ENCODE data around the gene NPB. TPM values are rescaled to one million over a fixed set of nuclear protein-coding genes. Genes with fewer than 3 reads are reported as not detected.
A peak's percentile ranks its signal among the peaks of the same experiment; 100 is the strongest.

The NPB gene
- polyA plus RNA-seq, 2 donors, result 0.33 to 0.49 TPM

DNA sequence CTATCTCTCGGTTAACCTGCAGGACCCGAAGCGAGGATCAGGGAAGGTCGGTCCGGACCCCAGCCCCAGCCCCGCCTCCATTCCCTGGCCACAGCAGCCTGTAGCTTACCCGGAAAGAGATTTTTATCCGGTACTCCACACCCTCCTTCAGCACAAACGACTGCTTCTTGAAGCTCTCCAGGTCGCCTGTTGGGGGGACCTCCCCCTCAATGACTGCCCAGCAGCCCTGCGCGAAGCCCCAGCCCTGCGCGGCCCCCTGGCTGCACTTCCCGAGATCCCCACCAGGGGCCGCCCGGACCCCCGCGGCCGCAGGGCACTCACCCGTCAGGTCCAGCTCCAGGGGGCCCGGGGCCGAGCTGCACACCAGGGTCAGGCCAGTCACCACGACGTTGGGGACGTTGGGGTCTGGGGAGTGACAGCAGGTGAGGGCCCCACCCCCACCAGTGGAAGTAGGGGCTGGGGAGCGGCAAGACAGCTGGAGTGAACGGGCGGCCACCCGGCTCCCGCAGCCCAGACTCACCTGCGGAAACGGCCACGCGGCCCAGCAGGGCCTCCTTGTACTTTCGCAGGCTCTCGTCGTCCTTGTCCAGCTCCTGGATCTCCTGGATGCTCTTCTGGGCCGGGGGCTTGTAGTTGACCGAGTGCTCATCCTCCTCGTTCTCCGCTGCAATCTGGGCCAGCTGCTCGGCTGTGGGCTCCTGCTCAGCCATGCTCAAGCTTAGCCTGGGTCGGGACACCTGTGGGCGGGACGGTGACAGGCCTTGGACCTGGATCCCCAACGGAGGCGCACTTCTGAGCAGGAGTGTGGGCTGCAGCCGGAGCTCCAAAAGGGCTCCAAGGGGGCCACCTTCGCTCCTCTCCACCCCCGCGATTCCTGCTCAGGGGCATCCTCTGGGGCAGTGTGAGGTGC is 32.6 kb upstream of the NPB start:
- H3K27me3 ChIP-seq (ENCODE audit: control insufficient read depth in 1 of 2, insufficient read depth in 2 of 2, low read length in 2 of 2), result no peaks in the 10 kb centered on the region
- H3K27ac ChIP-seq (ENCODE audit: low read depth in 2 of 2, low read length in 1 of 2), result peak overlapping the region; percentile 98
- 30 to 31% methylated on average over 51 to 52 of the region's 52 CpGs for WGBS, 2 donors
- peaks cover 3 to 26% of the 10 kb centered on the region in 2 donors for H3K4me1 ChIP-seq (ENCODE audit: control insufficient read depth in 2 of 2, insufficient read depth in 2 of 2, low read length in 1 of 2)
- no peaks in the 10 kb centered on the region for H3K9me3 ChIP-seq (ENCODE audit: control insufficient read depth in 2 of 2, insufficient read depth in 1 of 2, low read depth in 1 of 2, low read length in 1 of 2)
- peaks cover 8 to 25% of the 10 kb centered on the region in 2 donors for H3K36me3 ChIP-seq (ENCODE audit: control insufficient read depth in 2 of 2, insufficient read depth in 2 of 2, low read length in 1 of 2)
- peak overlapping the region; percentile 68 to 95 for H3K4me3 ChIP-seq (ENCODE audit: low read depth in 1 of 2, low read length in 2 of 2)

GRCh38 chr17:81870131-81870980 is 31.7 kb upstream of the NPB start:
- Histone ChIP-seq H3K9me3 (ENCODE audit: control insufficient read depth in 2 of 2, insufficient read depth in 1 of 2, low read depth in 1 of 2, low read length in 1 of 2) (no peaks in the 10 kb centered on the region), H3K4me3 (ENCODE audit: low read depth in 1 of 2, low read length in 2 of 2) (peak overlapping the region; percentile 68 to 95)
- 1 to 2% methylated on average over 49 to 65 of the region's 65 CpGs for WGBS, 2 donors

DNA sequence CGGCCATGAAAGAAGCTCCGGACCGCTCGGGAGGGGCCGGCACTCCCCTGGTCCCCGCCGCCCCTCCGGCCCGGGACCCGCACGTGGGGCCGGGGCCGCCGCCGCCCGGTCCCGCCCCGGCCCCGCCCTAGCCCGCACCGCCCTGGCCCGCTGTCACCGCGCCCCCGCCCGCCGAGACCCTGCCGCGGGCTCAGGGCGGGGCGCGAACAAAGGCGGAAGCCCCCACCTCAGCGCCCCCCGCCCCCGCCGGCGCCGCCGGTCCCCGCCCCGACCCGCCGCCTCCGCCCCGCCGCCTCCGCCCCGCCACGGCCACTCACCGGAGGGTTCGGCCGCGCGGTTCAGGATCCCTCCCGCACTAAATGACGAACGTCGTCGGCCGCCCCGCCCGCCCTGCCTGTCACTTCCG is 31.1 kb upstream of the NPB start, which contains the start of gene ARHGDIA:
Gene ARHGDIA, minus strand, starts transcription at position 357 of the 406 bp plus-strand sequence. CDS start 1,407 bp downstream, outside the sequence.
- no peaks in the 10 kb centered on the region for H3K9me3 ChIP-seq (ENCODE audit: control insufficient read depth in 2 of 2, insufficient read depth in 1 of 2, low read depth in 1 of 2, low read length in 1 of 2)
- H3K36me3 ChIP-seq (ENCODE audit: control insufficient read depth in 2 of 2, insufficient read depth in 2 of 2, low read length in 1 of 2), result peaks cover 8 to 23% of the 10 kb centered on the region in 2 donors
- peaks cover 3 to 20% of the 10 kb centered on the region in 2 donors for H3K4me1 ChIP-seq (ENCODE audit: control insufficient read depth in 2 of 2, insufficient read depth in 2 of 2, low read length in 1 of 2)
- 0 to 2% methylated on average over 32 to 64 of the region's 64 CpGs for WGBS, 2 donors
- no peaks in the 10 kb centered on the region for H3K27me3 ChIP-seq (ENCODE audit: control insufficient read depth in 1 of 2, insufficient read depth in 2 of 2, low read length in 2 of 2)
- H3K4me3 ChIP-seq (ENCODE audit: low read depth in 1 of 2, low read length in 2 of 2), result peak within 1 kb of the TSS; percentile 81 to 95
- peak within 1 kb of the TSS; percentile 98 for H3K27ac ChIP-seq (ENCODE audit: low read depth in 2 of 2, low read length in 1 of 2)

More at GRCh38 chr17:81870131-81870980, 31.7 kb upstream of the NPB start:
- Histone ChIP-seq H3K27me3 (ENCODE audit: control insufficient read depth in 1 of 2, insufficient read depth in 2 of 2, low read length in 2 of 2) (no peaks in the 10 kb centered on the region), H3K27ac (ENCODE audit: low read depth in 2 of 2, low read length in 1 of 2) (peak overlapping the region; percentile 98), H3K36me3 (ENCODE audit: control insufficient read depth in 2 of 2, insufficient read depth in 2 of 2, low read length in 1 of 2) (peaks cover 8 to 23% of the 10 kb centered on the region in 2 donors), H3K4me1 (ENCODE audit: control insufficient read depth in 2 of 2, insufficient read depth in 2 of 2, low read length in 1 of 2) (peaks cover 3 to 25% of the 10 kb centered on the region in 2 donors)

DNA sequence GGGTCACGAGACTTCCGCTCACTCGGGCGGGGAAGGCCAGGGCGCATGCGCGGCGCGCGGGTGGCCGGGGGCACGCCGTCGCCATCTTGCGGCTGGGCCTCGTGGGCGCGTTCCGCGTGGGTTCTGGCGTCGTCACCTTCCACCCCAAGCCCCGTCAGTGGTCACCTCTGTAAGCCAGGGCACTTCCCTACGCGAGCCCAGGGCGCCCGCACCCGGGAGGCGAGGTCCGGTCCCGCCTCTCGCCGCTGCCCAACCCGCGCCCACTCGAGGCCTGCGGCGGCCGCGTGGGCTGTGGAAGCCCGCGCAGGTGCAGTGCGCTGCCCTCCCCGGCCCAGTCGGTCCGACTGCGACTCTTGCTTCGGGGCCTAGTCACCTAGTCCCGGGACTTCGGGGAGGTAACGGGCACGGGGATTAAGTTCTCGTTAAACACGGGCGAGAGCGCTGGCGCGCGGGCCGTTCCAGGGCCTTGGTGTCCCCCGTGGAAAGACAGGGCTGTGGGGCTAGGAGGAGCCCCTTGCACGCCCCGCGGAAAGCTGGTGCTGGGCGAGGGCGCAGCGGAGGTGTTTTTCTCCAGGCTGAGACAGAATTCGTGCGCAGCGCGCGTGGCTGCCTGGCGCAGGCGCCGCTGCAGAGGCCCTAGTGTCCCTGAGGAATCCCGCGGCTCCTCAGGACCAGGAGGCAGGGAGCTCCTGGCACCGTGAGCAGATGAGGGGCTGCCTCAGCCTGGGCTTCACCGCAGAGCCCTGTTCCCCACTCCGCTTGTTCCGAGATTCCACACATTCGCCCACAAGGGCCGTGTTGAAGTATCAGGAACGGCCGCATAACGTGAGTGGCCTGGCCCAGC is 30.4 kb upstream of the NPB start:
- Histone ChIP-seq H3K27me3 (ENCODE audit: control insufficient read depth in 1 of 2, insufficient read depth in 2 of 2, low read length in 2 of 2) (no peaks in the 10 kb centered on the region), H3K9me3 (ENCODE audit: control insufficient read depth in 2 of 2, insufficient read depth in 1 of 2, low read depth in 1 of 2, low read length in 1 of 2) (no peaks in the 10 kb centered on the region), H3K36me3 (ENCODE audit: control insufficient read depth in 2 of 2, insufficient read depth in 2 of 2, low read length in 1 of 2) (peaks cover 8 to 21% of the 10 kb centered on the region in 2 donors), H3K4me3 (ENCODE audit: low read depth in 1 of 2, low read length in 2 of 2) (peak overlapping the region; percentile 81 to 95), H3K4me1 (ENCODE audit: control insufficient read depth in 2 of 2, insufficient read depth in 2 of 2, low read length in 1 of 2) (peaks cover 3 to 19% of the 10 kb centered on the region in 2 donors), H3K27ac (ENCODE audit: low read depth in 2 of 2, low read length in 1 of 2) (peak overlapping the region; percentile 98)
- WGBS, 2 donors, result 0 to 1% methylated on average over 64 to 86 of the region's 86 CpGs

DNA sequence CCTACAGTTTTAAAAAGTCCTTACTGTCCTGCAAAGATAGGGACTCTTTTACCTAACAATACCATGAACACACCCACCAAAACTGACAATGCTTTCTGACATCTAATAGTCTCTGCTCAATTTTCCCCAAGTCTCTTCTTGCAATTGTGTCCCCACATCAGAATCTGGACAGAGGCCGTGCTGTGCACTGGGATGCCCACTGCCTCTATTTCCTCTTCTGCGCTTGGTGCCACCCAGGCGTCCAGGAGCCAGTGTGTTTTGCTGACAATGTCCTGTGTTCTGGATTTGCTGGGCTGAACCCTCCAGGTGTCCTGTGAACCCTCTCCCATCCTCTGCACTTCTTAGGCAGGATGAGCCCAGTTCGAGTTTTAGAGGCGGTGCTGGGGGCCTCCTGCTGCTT is 24.5 kb upstream of the NPB start:
- WGBS, 2 donors, result 95 to 97% methylated on average over 5 of the region's 5 CpGs
- peaks cover 0 to 2% of the 10 kb centered on the region in 2 donors for H3K4me1 ChIP-seq (ENCODE audit: control insufficient read depth in 2 of 2, insufficient read depth in 2 of 2, low read length in 1 of 2)
- H3K9me3 ChIP-seq (ENCODE audit: control insufficient read depth in 2 of 2, insufficient read depth in 1 of 2, low read depth in 1 of 2, low read length in 1 of 2), result no peaks in the 10 kb centered on the region
- no peaks in the 10 kb centered on the region for H3K27me3 ChIP-seq (ENCODE audit: control insufficient read depth in 1 of 2, insufficient read depth in 2 of 2, low read length in 2 of 2)
- H3K27ac ChIP-seq (ENCODE audit: low read depth in 2 of 2, low read length in 1 of 2), result no peak overlapping the region
- H3K36me3 ChIP-seq (ENCODE audit: control insufficient read depth in 2 of 2, insufficient read depth in 2 of 2, low read length in 1 of 2), result peaks cover 0 to 2% of the 10 kb centered on the region in 2 donors
- H3K4me3 ChIP-seq (ENCODE audit: low read depth in 1 of 2, low read length in 2 of 2), result no peak overlapping the region

- Histone ChIP-seq H3K4me3 (ENCODE audit: low read depth in 1 of 2, low read length in 2 of 2) (no peak overlapping the region), H3K36me3 (ENCODE audit: control insufficient read depth in 2 of 2, insufficient read depth in 2 of 2, low read length in 1 of 2) (peaks cover 0 to 2% of the 10 kb centered on the region in 2 donors), H3K27me3 (ENCODE audit: control insufficient read depth in 1 of 2, insufficient read depth in 2 of 2, low read length in 2 of 2) (no peaks in the 10 kb centered on the region), H3K4me1 (ENCODE audit: control insufficient read depth in 2 of 2, insufficient read depth in 2 of 2, low read length in 1 of 2) (no peaks in the 10 kb centered on the region), H3K27ac (ENCODE audit: low read depth in 2 of 2, low read length in 1 of 2) (no peak overlapping the region), H3K9me3 (ENCODE audit: control insufficient read depth in 2 of 2, insufficient read depth in 1 of 2, low read depth in 1 of 2, low read length in 1 of 2) (no peaks in the 10 kb centered on the region)
- WGBS, 2 donors, result 77 to 89% methylated on average over 3 of the region's 3 CpGs
Observed at GRCh38 chr17:81878294-81878693, 23.7 kb upstream of the NPB start.

- Histone ChIP-seq H3K4me1 (ENCODE audit: control insufficient read depth in 2 of 2, insufficient read depth in 2 of 2, low read length in 1 of 2) (no peaks in the 10 kb centered on the region), H3K27ac (ENCODE audit: low read depth in 2 of 2, low read length in 1 of 2) (peak overlapping the region; percentile 82 to 93), H3K36me3 (ENCODE audit: control insufficient read depth in 2 of 2, insufficient read depth in 2 of 2, low read length in 1 of 2) (peaks cover 0 to 3% of the 10 kb centered on the region in 2 donors), H3K27me3 (ENCODE audit: control insufficient read depth in 1 of 2, insufficient read depth in 2 of 2, low read length in 2 of 2) (no peaks in the 10 kb centered on the region), H3K4me3 (ENCODE audit: low read depth in 1 of 2, low read length in 2 of 2) (no peak overlapping the region), H3K9me3 (ENCODE audit: control insufficient read depth in 2 of 2, insufficient read depth in 1 of 2, low read depth in 1 of 2, low read length in 1 of 2) (no peaks in the 10 kb centered on the region)
- 72 to 77% methylated on average over 5 of the region's 5 CpGs for WGBS, 2 donors
Observed at GRCh38 chr17:81879121-81879520, 22.9 kb upstream of the NPB start.

DNA sequence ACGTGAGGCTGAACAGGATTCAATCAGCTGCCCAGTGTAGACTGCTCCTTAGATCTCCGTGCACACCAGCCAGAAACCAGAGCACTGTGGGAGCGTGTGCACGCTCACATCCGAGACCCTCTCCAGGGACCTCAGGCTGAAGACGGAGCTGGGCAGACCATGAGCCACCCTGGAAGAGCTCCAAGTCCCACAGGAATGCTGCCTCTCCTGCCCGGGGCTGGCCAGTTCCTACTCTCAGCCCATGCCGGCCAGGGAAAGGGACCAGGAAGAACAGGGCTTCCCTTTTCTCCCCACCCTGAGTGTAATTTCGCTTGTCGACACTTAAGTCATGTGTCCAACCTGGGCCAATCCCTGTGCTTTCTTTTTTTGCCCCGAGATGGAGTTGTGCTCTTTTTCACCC is 17.5 kb upstream of the NPB start:
- Histone ChIP-seq H3K36me3 (ENCODE audit: control insufficient read depth in 2 of 2, insufficient read depth in 2 of 2, low read length in 1 of 2) (peaks cover 13 to 42% of the 10 kb centered on the region in 2 donors), H3K4me3 (ENCODE audit: low read depth in 1 of 2, low read length in 2 of 2) (no peak overlapping the region), H3K27ac (ENCODE audit: low read depth in 2 of 2, low read length in 1 of 2) (peak overlapping the region in 1 of 2 donors; percentile 44), H3K9me3 (ENCODE audit: control insufficient read depth in 2 of 2, insufficient read depth in 1 of 2, low read depth in 1 of 2, low read length in 1 of 2) (no peaks in the 10 kb centered on the region), H3K4me1 (ENCODE audit: control insufficient read depth in 2 of 2, insufficient read depth in 2 of 2, low read length in 1 of 2) (peaks cover 0 to 13% of the 10 kb centered on the region in 2 donors), H3K27me3 (ENCODE audit: control insufficient read depth in 1 of 2, insufficient read depth in 2 of 2, low read length in 2 of 2) (no peaks in the 10 kb centered on the region)
- WGBS, 2 donors, result 69 to 79% methylated on average over 11 of the region's 11 CpGs

Data from esophagus (tissue), 2 donors.